Suprapubic skin (tissue), 2 donors: ENCODE measurements around the gene ERP29.

Experiments used
- EP300 ChIP-seq: sonication (generic); formaldehyde crosslinking; IDR thresholded peaks from one replicate; pipeline ENCODE4 v1.6.1; 2017; ENCODE audit warnings: antibody characterized with exemption
- POLR2A ChIP-seq, 2 donors: fragments of 450-650 bp; IDR thresholded peaks; one replicate each; pipeline ENCODE4 v1.6.1; 2017; ENCODE audit warnings: antibody characterized with exemption in 2 of 2, mild to moderate bottlenecking in 2 of 2, moderate library complexity in 2 of 2

- no peak for TF ChIP-seq POLR2A (IDR thresholded peaks at IDR 0.05)
- TF ChIP-seq EP300, result no peak
Measured at GRCh38 chr12:111995782-111996480, 17.3 kb upstream of the ERP29 start.
